Fibroblast of lung (primary cell): ENCODE data around the gene SH3GL1. TPM values are rescaled to one million over a fixed set of nuclear protein-coding genes. Genes with fewer than 3 reads are reported as not detected.
A peak's percentile ranks its signal among the peaks of the same experiment; 100 is the strongest.

Experiments used
- DNase-seq, 2 donors: peaks; one replicate each; pipeline versions ENCODE4 v3.0.0 to v3.0.0-alpha.2; 2010; ENCODE audit warnings: low read depth in 2 of 2
- H2AFZ ChIP-seq: 2 replicates; pipeline ENCODE4 v1.5.1; 2012; ENCODE audit warnings: low read length, control low read depth, inconsistent platforms
- H3K27ac ChIP-seq: 2 replicates; pipeline ENCODE4 v1.5.1; 2011; ENCODE audit warnings: low read length, control low read depth; ENCODE audit not compliant: insufficient read depth
- H3K27me3 ChIP-seq: 2 replicates; pipeline ENCODE4 v1.5.1; 2011; ENCODE audit warnings: mild to moderate bottlenecking, low read length; ENCODE audit not compliant: control insufficient read depth, insufficient read depth
- H3K36me3 ChIP-seq: 2 replicates; pipeline ENCODE4 v1.5.1; 2011; ENCODE audit warnings: low read length; ENCODE audit not compliant: control insufficient read depth, insufficient read depth
- H3K4me1 ChIP-seq: 2 replicates; pipeline ENCODE4 v1.5.1; 2011; ENCODE audit warnings: low read length; ENCODE audit not compliant: control insufficient read depth, insufficient read depth; ENCODE audit errors: extremely low read depth
- H3K4me2 ChIP-seq: 2 replicates; pipeline ENCODE4 v1.5.1; 2011; ENCODE audit warnings: low read length, control low read depth; ENCODE audit not compliant: insufficient read depth; ENCODE audit errors: extremely low read depth
- H3K4me3 ChIP-seq, 4 experiments: fragments of 200-600 bp in 1 of 4; sonication (generic) in 1 of 4; replicated peaks in 1 of 4; 2 replicates each; pipeline ENCODE4 v1.5.1; 2011 to 2016; ENCODE audit warnings: low read length in 4 of 4, low read depth in 3 of 4, mild to moderate bottlenecking in 3 of 4, control low read depth in 2 of 4, inconsistent platforms in 1 of 4, mixed read lengths in 1 of 4; ENCODE audit not compliant: insufficient read depth in 1 of 4; ENCODE audit errors: control extremely low read depth in 1 of 4
- H3K79me2 ChIP-seq: 2 replicates; pipeline ENCODE4 v1.5.1; 2012; ENCODE audit warnings: mild to moderate bottlenecking, low read length, inconsistent platforms; ENCODE audit not compliant: control insufficient read depth, insufficient read depth
- H3K9ac ChIP-seq: 2 replicates; pipeline ENCODE4 v1.5.1; 2011; ENCODE audit warnings: mild to moderate bottlenecking, low read length, control low read depth; ENCODE audit not compliant: insufficient read depth
- H3K9me3 ChIP-seq: 2 replicates; pipeline ENCODE4 v1.5.1; 2012; ENCODE audit warnings: low read depth, low read length; ENCODE audit not compliant: control insufficient read depth, insufficient read depth
- H4K20me1 ChIP-seq: 2 replicates; pipeline ENCODE4 v1.5.1; 2011; ENCODE audit warnings: low read length; ENCODE audit not compliant: control insufficient read depth, insufficient read depth; ENCODE audit errors: extremely low read depth
- CTCF ChIP-seq, 2 donors: IDR thresholded peaks in 1 of 2; conservative IDR thresholded peaks in 1 of 2; 1 replicate in 1 of 2; 2 replicates in 1 of 2; pipeline ENCODE4 v1.5.1; 2011 to 2012; ENCODE audit warnings: low read length in 2 of 2, control low read depth in 1 of 2, inconsistent platforms in 1 of 2, low read depth in 1 of 2, mild to moderate bottlenecking in 1 of 2
- EZH2 ChIP-seq: IDR thresholded peaks from 2 replicates; pipeline ENCODE4 v1.5.1; 2012; ENCODE audit warnings: low read length, control low read depth, mild to moderate bottlenecking; ENCODE audit errors: missing control alignments
- polyA plus RNA-seq, 2 donors: library from polyadenylated mRNA; depleted of rRNA in 1 of 2; stranded (reverse) in 1 of 2; unstranded in 1 of 2; fragments of >200 nt; gene quantifications; 2 replicates each; pipeline ENCODE4 v1.2.1, GENCODE V29; 2011 to 2012; ENCODE audit warnings: missing spikeins in 1 of 2
- total RNA-seq: library from RNA; depleted of rRNA; stranded (reverse); fragments of >200 nt; gene quantifications from 2 replicates; pipeline ENCODE4 v1.2.1, GENCODE V29; 2014

Gene SH3GL1
- total and polyA plus RNA-seq, 2 donors (not counting 1 experiment from before 2014, with no cell fraction given), result 23.9 to 44.9 TPM

GRCh38 chr19:4354282-4354681 lies 46.1 kb downstream of the SH3GL1 start:
- H4K20me1 ChIP-seq, result no peaks in the 10 kb centered on the region

DNA sequence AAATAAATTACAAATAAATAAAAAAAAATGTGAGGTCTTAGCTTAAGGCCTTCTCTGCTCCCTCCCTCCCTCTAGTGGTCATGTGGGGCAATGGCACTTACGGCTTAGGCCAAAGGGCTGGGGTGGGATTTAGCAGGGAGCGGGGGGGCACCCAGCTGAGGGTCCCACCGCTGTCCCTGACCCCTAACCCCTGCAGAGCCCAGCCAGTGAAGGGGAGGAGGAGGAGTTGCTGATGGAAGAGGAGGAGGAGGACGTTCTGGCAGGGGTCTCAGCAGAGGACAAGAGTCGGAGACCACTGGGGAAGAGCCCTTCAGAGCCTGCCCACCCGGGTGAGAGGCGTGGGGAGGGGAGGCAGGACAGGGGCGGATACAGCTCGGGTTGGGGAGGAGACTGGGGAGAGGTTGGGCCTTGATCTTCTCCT lies 47.6 kb downstream of the SH3GL1 start:
- Histone ChIP-seq H3K9me3 (no peaks in the 10 kb centered on the region), H4K20me1 (no peaks in the 10 kb centered on the region), H3K36me3 (peaks cover under 1% of the 10 kb centered on the region), H3K9ac (no peak overlapping the region), H3K4me1 (no peaks in the 10 kb centered on the region), H2AFZ (no peak overlapping the region), H3K4me3 (no peak overlapping the region), H3K27me3 (no peaks in the 10 kb centered on the region), H3K4me2 (no peak overlapping the region), H3K79me2 (no peaks in the 10 kb centered on the region), H3K27ac (no peak overlapping the region)
- TF ChIP-seq EZH2, result no peak
- peak; percentile 73 to 76 for TF ChIP-seq CTCF (conservative IDR thresholded peaks at IDR 0.05 in 1 of 2, IDR thresholded peaks at IDR 0.05 in 1 of 2; ENCODE audit: low read depth in 1 of 2, low read length in 2 of 2)
- peak; percentile 50 to 77 for DNase-seq

More at GRCh38 chr19:4354282-4354681, 46.1 kb downstream of the SH3GL1 start:
- Histone ChIP-seq H3K4me1 (no peaks in the 10 kb centered on the region), H3K4me2 (no peak overlapping the region), H3K36me3 (peaks cover 7% of the 10 kb centered on the region), H3K4me3 (no peak overlapping the region), H3K79me2 (no peaks in the 10 kb centered on the region), H3K27me3 (no peaks in the 10 kb centered on the region), H3K9ac (no peak overlapping the region), H2AFZ (no peak overlapping the region), H3K27ac (no peak overlapping the region), H3K9me3 (no peaks in the 10 kb centered on the region)
- no peak for DNase-seq
- TF ChIP-seq CTCF (conservative IDR thresholded peaks at IDR 0.05 in 1 of 2, IDR thresholded peaks at IDR 0.05 in 1 of 2; ENCODE audit: low read depth in 1 of 2, low read length in 2 of 2) (no peak), EZH2 (no peak)

- Histone ChIP-seq H4K20me1 (no peaks in the 10 kb centered on the region), H3K4me2 (no peak overlapping the region), H3K4me3 (no peak overlapping the region), H3K9me3 (no peaks in the 10 kb centered on the region), H3K4me1 (no peaks in the 10 kb centered on the region), H3K9ac (no peak overlapping the region), H2AFZ (no peak overlapping the region), H3K27me3 (no peaks in the 10 kb centered on the region), H3K79me2 (no peaks in the 10 kb centered on the region), H3K36me3 (no peaks in the 10 kb centered on the region), H3K27ac (no peak overlapping the region)
- TF ChIP-seq EZH2, result no peak
- TF ChIP-seq CTCF (conservative IDR thresholded peaks at IDR 0.05 in 1 of 2, IDR thresholded peaks at IDR 0.05 in 1 of 2; ENCODE audit: low read depth in 1 of 2, low read length in 2 of 2), result no peak
- DNase-seq, result no peak
Observed at GRCh38 chr19:4350726-4351125, 49.6 kb downstream of the SH3GL1 start.
